Muscle of arm (tissue), 12 donors: Measurements from ENCODE around the gene HDAC4. TPM values are rescaled to one million over a fixed set of nuclear protein-coding genes. Genes with fewer than 3 reads are reported as not detected.
"Not testable (repeated sequence)": the region's sequence is repeated elsewhere in the genome, so short reads cannot be mapped to it uniquely, and the experiment has no call there.

Experiments used
- DNase-seq: peaks from one replicate; pipeline ENCODE4 v3.0.0-alpha.2; 2013
- polyA plus RNA-seq, 12 donors: library from polyadenylated mRNA; unstranded; fragments of 120-200 nt; gene quantifications; one replicate each; pipeline ENCODE4 v1.2.1, GENCODE V29; 2013; ENCODE audit not compliant: insufficient read length in 12 of 12

HDAC4 gene
- polyA plus RNA-seq, 12 donors: 10.0 to 23.7 (median 13.5) TPM; not detected in 1

- no peak for DNase-seq
Measured at GRCh38 chr2:239052798-239053665, 347.8 kb downstream of the HDAC4 start.

- no peak for DNase-seq
Measured at GRCh38 chr2:239051891-239052445, 348.9 kb downstream of the HDAC4 start.

GRCh38 chr2:239050252-239050649 is 350.6 kb downstream of the HDAC4 start:
- no peak for DNase-seq

GRCh38 chr2:239049421-239050251 is 351.2 kb downstream of the HDAC4 start:
- no peak for DNase-seq

GRCh38 chr2:239048736-239049135 is 352.1 kb downstream of the HDAC4 start:
- no peak for DNase-seq

- no peak for DNase-seq
Measured at GRCh38 chr2:239047861-239048260, 353.0 kb downstream of the HDAC4 start.

GRCh38 chr2:239047420-239047819 is 353.4 kb downstream of the HDAC4 start:
- DNase-seq: no peak

- no peak for DNase-seq
Measured at GRCh38 chr2:239046822-239047221, 354.0 kb downstream of the HDAC4 start.

- no peak for DNase-seq
Measured at GRCh38 chr2:239044336-239044735, 356.5 kb downstream of the HDAC4 start.

- no peak for DNase-seq
Measured at GRCh38 chr2:239043326-239043725, 357.5 kb downstream of the HDAC4 start.

- no peak for DNase-seq
Measured at GRCh38 chr2:239042551-239043320, 358.1 kb downstream of the HDAC4 start.

- no peak for DNase-seq
Measured at GRCh38 chr2:239042046-239042445, 358.8 kb downstream of the HDAC4 start.

GRCh38 chr2:239041062-239041461 is 359.8 kb downstream of the HDAC4 start:
- no peak for DNase-seq

- no peak for DNase-seq
Measured at GRCh38 chr2:239040152-239040761, 360.6 kb downstream of the HDAC4 start.

GRCh38 chr2:239039479-239039861 is 361.4 kb downstream of the HDAC4 start:
- DNase-seq: no peak

- DNase-seq: no peak
Measured at GRCh38 chr2:239038773-239039478, 361.9 kb downstream of the HDAC4 start.

- DNase-seq: not testable (repeated sequence)
Measured at GRCh38 chr2:239038284-239038683, 362.5 kb downstream of the HDAC4 start.

- DNase-seq: no peak
Measured at GRCh38 chr2:239037559-239037910, 363.3 kb downstream of the HDAC4 start.

- DNase-seq: no peak
Measured at GRCh38 chr2:239036819-239037558, 363.8 kb downstream of the HDAC4 start.
